ENCODE results near the gene ATXN10. TPM values are rescaled to one million over a fixed set of nuclear protein-coding genes. Genes with fewer than 3 reads are reported as not detected.

ATXN10 gene
- total and polyA plus RNA-seq, 10 of the 15 experiments (the other 5 are each of a cell fraction or from before 2014, with no cell fraction given), result 29.2 to 249 (median 146) TPM

GRCh38 chr22:45892681-45893461, 221.2 kb downstream of the ATXN10 start:
- Histone ChIP-seq H3K27ac (ENCODE audit: control insufficient read depth, insufficient read depth) (no peak overlapping the region), H3K9me3 (replicated peaks; ENCODE audit: control insufficient read depth, insufficient read depth, low read length) (no peaks in the 10 kb centered on the region), H3K4me3 (no peak overlapping the region), H4K20me1 (ENCODE audit: control insufficient read depth, insufficient read depth) (no peaks in the 10 kb centered on the region), H3K27me3 (replicated peaks in 1 of 2; ENCODE audit: control insufficient read depth in 2 of 2, insufficient read depth in 2 of 2, low read length in 1 of 2) (no peaks in the 10 kb centered on the region; a peak in 1 of 4 replicates), H2AFZ (ENCODE audit: control insufficient read depth, low read depth, low read length) (no peak overlapping the region), H3K79me2 (ENCODE audit: control insufficient read depth, insufficient read depth, low read length) (no peaks in the 10 kb centered on the region), H3K4me2 (ENCODE audit: control insufficient read depth, insufficient read depth) (no peak overlapping the region), H3K36me3 (ENCODE audit: control insufficient read depth in 2 of 2, insufficient read depth in 2 of 2, low read length in 1 of 2) (no peaks in the 10 kb centered on the region), H3K9ac (ENCODE audit: control insufficient read depth, insufficient read depth, low read length) (no peak overlapping the region), H3K4me1 (ENCODE audit: control insufficient read depth, insufficient read depth, low read length) (no peaks in the 10 kb centered on the region)
- FAIRE-seq (no peak), DNase-seq (ENCODE audit: low read depth, low spot score) (no peak), ATAC-seq (no peak)
- ChIA-PET POLR2A (no interaction called here), SMC1A (ENCODE audit: uncharacterized antibody, unreplicated experiment) (no interaction called here), CTCF (interaction anchor here (0.6 kb wide), 1 partner anchor 259 kb away, joined by 4 read pairs; no protein-coding TSS in a partner anchor), RAD21 (ENCODE audit: unreplicated experiment) (no interaction called here)
- no TSS peak for BruUV-seq (replicated peaks)
- TF ChIP-seq RELB (IDR thresholded peaks at IDR 0.05; ENCODE audit: low read depth) (no peak), BCLAF1 (IDR thresholded peaks at IDR 0.05) (no peak), PAX8 (IDR thresholded peaks at IDR 0.05) (no peak), SMAD5 (IDR thresholded peaks at IDR 0.05; ENCODE audit: low read depth) (no peak), NRF1 (conservative IDR thresholded peaks at IDR 0.05; ENCODE audit: low read depth, low read length) (no peak)
- intact Hi-C loops (cut with micrococcal nuclease; ENCODE audit: unreplicated experiment) (no loop called here), in situ Hi-C loops (cut with MboI) (no loop called here)
- WGBS (ENCODE audit: insufficient coverage, insufficient replicate concordance, low lambda C conversion rate, missing lambda C conversion rate), result 31% methylated on average over 15 of the region's 16 CpGs

All from GM12878 (cell line).